Measurements from ENCODE around the gene PPME1.

PPME1 gene

DNA sequence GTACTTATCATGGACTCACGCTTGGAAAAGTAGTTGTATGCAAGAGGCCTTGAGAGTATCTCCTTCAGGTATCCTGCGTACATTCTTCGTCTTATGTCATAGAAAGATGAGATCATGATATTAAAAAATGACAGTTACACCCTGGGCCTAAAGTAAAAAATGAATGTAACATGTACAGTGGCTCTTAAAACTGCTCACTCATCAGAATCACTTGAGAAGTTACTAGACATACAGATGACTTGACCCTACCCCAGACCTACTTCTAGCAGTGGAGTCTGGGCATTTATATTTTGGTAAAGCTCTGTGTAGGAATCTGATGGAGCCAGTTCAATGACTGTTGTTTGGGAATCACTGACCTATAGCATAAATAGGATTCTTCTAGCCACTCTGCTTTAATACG lies 54.5 kb downstream of the PPME1 start:
- DNase-seq (ENCODE audit: low read depth in 3 of 3, low spot score in 1 of 3), result no peak

DNA sequence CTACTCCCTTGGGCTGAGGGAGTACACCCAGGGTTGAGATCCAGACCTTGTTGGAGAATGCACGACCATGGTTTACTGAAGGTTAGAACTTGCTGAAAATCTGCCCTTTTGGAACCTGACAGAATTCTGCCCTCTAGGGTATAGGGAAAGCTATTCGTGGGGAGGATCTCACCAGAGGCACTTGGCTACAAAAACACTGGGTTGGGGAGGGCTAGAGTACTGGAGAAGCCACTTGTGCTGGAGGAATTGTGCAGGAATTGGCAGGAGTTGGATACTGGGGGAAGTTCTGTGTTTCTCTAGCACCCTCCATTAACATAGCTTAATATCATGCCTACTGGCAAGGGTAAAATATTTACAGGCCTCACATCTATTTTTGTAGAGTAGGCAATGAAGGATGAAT lies 55.8 kb downstream of the PPME1 start:
- DNase-seq (ENCODE audit: low read depth in 3 of 3, low spot score in 1 of 3), result no peak

DNA sequence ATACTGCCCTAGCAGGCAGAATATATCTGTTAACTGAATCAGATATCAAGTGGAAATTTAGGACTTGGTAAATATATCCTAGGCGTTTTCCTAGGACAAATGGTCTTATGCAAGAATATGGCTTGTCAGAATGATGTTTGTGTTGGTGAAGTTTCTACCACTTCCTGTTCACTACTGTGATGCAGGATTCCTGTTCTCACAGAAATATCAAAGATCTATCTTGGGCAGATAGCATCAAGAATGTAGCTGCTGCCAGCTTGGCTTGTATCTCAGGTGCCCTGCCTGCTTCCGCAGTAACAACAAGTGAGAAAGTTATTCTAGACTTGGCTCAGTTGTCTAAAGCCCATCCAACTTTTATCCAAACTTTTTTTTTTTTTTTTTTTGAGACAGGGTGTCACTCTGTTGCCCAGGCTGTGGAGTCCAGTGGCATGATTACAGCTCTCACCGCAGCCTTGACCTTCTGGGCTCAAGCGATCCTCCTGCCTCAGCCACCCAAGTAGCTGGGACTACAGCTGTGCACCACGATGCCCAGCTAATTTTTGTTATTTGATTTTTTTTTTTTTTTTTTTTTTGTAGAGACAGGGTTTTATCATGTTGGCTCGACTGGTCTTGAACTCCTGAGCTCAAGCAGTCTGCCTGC lies 61.3 kb downstream of the PPME1 start:
- no peak for DNase-seq (ENCODE audit: low read depth in 3 of 3, low spot score in 1 of 3)

DNA sequence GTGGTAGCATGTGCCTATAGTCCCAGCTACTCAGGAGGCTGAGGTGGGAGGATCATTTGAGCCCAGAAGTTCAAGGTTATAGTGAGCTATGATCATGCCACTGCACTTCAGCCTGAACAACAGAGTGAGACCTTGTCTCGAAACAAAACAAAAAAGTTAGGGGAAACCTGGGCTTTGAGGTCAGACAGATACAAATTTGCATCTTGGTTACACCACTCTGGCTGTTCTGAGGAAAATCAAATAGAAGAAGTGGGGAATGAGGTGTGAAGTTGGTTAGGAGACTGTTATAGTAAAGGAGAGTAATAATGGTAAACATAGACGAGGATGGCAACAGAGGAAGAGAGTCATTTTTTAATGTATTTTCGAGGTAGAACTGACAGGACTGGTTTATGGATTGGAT lies 62.6 kb downstream of the PPME1 start:
- DNase-seq (ENCODE audit: low read depth in 3 of 3, low spot score in 1 of 3), result no peak

DNA sequence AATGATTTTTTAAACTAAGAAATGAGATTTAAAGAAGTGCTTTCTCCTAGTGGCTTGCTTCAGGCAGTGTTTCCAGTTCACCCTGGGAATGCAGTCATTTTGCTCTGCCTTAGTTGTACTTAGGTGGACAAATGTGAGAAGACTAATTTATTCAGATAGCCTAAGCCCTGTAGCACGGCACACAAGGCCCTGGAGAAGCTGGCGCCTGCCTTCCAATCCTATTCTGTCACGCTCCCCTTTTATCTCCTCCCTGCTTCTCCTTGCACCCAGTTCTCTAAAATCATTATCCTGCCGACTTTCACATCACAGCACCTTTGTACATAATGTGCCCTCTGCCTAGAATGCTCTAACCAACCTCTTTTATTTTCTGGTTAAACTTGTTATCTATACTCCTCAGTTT lies 64.0 kb downstream of the PPME1 start:
- DNase-seq (ENCODE audit: low read depth in 3 of 3, low spot score in 1 of 3), result no peak

DNA sequence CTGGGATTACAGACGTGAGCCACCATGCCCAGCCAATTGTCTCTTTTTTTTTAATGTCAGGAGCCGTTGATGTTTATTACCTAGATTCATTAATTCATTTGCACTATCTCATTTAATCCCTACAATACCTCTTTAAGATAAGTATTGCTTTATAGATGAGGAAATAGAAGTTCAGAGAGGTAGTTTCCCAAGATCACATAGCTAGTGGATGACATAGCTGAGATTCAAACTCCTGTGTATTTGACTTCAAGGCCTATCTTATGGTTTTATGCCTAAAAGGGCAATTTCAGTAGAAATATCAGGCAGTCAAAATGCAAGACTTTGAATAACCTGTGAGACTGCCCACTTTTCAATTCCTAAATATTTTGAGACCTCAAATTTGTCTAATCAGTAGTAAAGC lies 66.5 kb downstream of the PPME1 start:
- DNase-seq (ENCODE audit: low read depth in 3 of 3, low spot score in 1 of 3), result no peak

DNA sequence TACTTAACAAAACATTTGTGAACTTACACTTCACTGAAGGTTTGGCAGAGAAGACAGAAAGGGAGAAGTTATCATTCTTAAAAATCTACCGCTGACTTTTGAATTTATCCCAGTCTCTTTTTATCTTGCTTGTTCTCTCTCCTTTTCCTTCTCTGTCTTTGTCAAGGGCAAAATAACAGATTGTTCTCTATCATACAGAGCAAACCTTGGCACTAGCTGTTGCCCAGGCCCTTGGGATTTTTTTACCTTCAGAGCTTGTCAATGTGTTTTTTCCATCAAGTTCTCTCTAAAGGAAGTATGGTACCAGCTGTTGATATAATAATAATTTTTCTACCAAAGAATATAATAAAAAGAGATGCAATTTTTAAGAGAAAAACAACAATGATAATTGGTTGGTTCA lies 67.2 kb downstream of the PPME1 start:
- no peak for DNase-seq (ENCODE audit: low read depth in 3 of 3, low spot score in 1 of 3)

DNA sequence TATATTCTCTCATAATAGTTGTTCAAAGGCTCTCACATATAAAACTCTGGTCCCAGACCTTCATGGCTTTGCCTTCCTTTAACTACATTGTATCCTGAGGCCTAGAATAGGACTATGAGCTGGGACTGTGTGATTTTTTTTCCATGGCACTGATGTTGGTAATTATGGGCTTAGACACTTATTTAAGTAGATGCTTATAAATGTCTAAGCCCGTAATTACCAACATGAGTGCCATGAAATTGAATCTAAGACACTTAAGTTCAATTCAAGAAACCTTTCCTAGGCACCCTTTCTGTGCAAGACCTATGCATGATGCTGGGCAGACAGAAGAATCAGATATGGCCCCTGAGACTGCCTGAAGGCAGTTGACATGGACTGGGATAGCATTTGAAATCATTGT lies 77.4 kb downstream of the PPME1 start:
- no peak for DNase-seq (ENCODE audit: low read depth in 3 of 3, low spot score in 1 of 3)

DNA sequence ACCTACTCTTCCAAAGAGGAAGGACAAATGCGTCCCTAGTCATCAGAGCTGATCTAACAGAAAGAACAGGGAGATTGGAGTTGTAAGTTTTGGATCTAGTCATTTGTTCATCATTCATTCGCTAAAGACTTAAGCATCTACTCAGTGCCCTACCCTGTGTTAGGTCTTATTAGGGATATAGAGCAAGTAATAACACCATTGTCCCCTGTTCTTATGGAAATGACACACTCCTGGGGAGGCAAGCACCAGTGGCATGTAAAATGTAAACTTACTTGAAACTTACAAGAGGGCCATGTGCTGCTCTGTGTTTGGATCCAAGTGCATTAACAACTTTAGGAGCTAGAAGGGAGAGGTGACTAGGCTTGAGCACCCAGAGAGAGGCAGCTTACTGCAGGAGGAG lies 78.4 kb downstream of the PPME1 start:
- DNase-seq (ENCODE audit: low read depth in 3 of 3, low spot score in 1 of 3), result no peak

DNA sequence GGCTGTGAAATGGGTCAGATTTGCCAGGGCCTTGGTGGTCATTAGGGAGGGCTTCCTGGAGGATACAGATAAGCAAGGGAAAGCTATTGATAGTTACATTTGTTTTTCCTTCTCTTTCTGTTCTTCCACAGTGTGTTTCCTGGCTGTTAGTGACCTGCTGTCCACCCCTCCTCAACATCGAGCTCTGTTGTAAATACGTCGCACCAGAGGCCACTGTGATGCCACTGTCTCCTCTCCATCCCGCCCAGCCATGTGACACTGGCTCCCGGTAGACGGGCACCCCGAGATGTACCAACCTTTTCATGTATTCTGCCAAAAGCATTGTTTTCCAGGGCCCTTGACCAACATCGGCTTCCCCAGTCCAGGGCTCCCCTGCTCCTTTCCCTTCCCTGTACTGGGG lies 82.3 kb downstream of the PPME1 start:
- DNase-seq (ENCODE audit: low read depth in 3 of 3, low spot score in 1 of 3), result no peak

DNA sequence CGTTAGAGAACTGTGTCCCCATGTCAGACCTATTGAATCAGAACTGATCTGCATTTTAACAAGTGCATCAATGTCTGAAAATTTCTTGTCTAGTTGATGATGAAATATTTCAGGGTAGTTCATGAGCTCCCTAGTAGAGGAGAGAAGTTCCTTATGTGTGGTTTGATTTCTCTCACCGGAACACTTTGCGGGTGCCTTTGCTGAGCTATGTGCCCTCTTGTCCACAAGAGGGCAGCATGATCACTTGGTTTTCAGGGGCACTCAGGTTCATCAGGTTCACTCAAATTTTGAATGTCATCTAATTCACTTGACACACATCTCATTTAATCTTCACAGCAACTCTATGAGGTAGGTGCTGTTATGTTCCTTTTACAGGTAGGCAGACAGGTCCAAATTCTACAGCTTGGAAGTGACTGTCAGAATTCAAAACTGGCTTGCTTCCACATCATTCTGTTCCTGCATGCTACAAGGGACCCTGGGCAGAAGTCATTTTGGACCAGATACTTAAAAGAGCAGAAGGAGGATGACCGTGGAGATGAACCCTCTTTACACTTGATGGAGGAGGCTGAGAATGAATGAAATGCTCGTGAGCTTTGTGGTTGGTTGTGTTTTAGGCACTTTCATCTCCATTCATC lies 84.8 kb downstream of the PPME1 start:
- peak in 2 of 3 donors; percentile 20 to 24 for DNase-seq (ENCODE audit: low read depth in 3 of 3, low spot score in 1 of 3)

DNA sequence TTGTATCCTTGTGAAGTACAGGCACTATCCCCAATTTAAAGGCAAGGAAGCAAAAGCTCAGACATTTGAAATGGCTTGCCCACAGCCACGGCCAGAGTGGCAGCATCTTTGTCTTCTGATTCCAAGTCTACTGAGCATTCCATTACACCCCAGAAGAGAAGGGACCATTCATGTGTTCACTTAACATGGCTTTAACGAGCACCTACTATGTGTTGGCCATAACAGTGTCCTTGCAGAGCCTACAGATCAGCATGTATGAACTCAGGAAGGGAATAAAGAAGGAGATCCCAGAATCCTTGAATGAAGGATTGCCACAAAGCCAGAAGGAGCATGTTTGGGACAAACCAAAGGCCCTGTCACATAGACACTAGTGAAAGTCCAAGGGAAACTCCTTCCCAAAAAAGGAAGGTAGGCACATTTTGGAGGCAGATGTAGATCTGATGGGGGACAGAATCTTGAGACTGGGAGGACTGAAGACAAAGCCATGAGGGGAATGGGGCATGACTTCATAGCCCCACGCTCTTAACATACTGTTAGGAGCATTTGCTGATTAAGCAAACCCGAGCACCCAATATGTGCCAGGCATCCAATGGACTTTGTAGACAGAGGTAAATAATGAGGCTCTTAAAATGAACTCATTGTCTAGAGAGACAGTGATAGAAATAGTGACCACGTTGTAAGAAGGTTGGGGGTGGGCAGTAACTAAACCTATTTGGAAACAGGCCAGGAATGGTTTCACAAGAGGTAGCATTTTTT lies 85.5 kb downstream of the PPME1 start:
- no peak for DNase-seq (ENCODE audit: low read depth in 3 of 3, low spot score in 1 of 3)

DNA sequence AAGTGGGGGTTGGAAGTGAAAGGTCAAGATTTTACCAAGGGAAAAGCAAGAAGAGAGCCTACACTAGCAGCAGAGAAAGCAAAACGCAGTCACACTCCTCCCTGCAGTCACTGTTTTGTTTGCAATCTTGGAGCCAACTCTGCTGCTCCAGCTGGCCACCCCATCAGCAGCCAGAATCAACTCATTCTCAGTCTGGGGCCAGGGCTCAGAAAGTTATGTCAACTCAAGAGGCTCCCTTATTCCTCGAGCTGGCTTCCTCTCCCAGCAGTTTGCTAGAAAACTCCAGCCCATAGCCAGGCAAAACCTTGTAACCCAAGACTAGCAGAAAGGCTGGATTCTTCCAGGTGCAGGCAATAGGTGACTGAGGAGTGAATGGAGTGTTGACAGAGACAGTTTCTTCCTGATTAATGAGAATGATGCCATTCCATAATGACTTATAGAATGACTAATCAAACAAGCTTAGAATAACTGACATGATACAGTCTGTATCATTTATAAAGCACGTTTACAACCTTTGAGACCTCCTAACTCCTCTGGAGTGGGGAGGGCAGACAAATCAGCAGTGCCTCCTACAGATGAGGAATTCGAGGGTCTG lies 87.0 kb downstream of the PPME1 start:
- no peak for DNase-seq (ENCODE audit: low read depth in 3 of 3, low spot score in 1 of 3)

DNA sequence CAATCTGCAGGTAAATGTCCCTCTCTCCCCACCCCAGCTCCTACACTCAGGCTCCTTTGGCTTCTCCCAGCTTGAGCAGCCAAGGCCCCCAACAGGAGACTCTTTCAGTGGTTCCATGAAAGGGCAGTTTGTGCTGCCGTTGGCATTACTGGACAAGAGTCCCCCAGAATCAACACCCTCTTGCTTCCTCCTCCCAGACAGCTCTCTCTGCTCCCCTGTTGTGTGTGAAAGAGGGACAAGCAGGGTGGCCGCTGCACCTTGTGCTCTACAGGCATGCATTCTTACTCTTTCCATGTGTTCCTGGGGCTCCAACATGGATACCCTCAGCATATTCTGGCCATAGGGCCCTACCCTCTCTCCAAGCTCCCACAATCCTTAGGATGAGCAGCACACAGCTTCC lies 91.6 kb downstream of the PPME1 start:
- no peak for DNase-seq (ENCODE audit: low read depth in 3 of 3, low spot score in 1 of 3)

DNA sequence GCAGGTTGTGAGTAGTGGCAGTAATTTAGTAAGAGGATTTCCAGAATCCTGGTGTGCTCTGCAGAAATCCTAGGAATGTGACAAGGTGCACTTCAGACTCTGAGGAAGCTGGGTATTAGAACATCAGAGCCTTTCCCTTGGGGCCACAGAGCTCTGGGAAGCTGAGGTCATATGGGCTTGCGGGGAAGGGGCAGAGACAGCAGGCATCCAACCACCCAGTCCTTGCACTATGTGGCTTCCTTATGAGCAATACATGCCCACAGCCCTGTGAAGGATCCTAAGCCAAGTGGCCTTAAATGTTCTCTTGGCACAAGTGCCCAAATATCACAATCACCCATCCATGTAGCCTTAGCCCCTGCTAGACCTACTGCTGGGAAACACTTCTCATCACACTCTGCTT lies 94.2 kb downstream of the PPME1 start:
- no peak for DNase-seq (ENCODE audit: low read depth in 3 of 3, low spot score in 1 of 3)

DNA sequence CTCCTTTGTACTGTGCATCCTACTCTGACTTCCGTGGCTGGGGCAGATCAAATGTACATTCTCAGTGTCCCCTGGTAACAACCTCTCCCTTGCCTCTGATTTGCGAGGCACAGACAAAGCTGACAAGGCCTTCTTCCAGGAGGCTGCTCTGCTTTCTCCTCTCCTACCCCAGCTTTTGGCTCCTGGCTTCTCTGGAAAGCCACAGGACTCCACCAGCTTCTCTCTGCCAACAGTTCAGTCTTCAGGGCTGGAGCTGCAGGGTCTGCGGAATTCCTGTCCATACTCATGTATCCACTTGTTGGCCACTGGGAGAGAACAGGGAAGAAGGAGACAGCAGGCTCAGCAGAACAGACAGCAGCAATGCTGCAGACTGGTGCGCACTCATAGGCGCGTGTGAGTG lies 95.9 kb downstream of the PPME1 start:
- DNase-seq (ENCODE audit: low read depth in 3 of 3, low spot score in 1 of 3), result no peak

DNA sequence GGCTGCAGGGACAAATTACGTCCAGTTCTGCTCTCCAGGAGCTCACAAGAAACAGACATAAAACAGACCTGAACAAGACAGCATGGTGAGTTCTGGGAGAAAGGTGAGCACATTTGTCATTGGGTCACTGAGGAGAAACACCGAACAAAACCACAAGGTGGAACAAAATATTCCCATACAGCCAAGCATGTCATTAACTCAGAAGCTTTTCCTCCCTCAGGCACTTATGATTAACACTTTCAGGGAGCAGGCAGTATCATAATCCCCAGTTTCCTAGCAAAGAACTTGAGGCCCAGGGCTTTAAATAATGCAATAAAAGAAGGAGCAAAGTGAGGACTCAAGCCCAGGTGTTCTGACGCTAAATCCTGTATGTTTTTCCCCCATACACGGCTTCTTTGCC lies 97.4 kb downstream of the PPME1 start:
- no peak for DNase-seq (ENCODE audit: low read depth in 3 of 3, low spot score in 1 of 3)

DNA sequence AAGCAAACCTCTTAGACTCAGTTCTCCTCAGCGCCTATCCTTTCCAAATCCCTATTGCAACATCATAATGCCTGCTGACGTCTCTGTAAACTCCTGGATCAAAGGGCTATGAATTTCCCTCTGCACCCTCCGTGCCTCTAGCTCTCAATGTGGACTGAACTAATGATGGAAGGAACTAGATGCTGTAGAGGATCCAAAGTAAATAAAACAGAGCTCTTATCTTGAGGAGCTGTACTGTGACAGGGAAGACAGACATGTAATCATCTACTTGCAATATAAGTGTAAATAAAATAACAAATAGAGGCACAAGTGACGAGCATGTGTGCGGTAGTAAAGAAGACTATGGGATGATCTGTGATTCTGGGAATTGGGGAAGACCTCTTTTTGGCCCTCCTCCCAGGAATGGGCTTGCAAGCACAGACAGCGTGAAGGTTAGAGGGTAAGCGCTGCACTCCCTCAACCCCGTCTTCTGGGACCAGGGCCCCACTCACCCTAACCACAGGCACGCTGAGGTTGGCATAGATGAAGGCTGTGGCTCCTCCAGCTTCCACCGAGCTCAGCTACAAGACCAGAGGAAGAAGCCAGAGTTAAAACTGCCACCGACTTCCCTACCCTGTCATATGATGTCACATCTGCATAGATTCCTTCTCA lies 98.2 kb downstream of the PPME1 start:
- DNase-seq (ENCODE audit: low read depth in 3 of 3, low spot score in 1 of 3), result no peak

DNA sequence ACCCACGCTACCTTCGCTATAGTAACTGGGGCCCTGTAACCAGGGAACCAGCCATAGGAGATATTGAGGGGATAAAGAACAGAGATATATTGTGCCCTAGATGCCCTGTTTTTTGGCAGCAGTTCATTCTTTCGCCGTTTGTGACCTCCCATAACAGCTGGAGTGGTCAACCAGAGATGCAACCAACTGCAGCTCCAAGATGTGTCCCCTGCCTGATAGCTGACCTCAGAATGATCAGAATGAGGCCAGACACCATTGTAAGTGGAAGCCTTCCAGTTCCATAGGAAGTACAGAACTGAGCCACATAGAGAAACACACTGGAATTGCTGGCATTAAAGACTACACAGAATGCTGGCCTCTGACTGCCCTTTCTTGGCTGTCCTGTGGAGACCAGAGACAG lies 101.2 kb downstream of the PPME1 start:
- DNase-seq (ENCODE audit: low read depth in 3 of 3, low spot score in 1 of 3), result no peak

DNA sequence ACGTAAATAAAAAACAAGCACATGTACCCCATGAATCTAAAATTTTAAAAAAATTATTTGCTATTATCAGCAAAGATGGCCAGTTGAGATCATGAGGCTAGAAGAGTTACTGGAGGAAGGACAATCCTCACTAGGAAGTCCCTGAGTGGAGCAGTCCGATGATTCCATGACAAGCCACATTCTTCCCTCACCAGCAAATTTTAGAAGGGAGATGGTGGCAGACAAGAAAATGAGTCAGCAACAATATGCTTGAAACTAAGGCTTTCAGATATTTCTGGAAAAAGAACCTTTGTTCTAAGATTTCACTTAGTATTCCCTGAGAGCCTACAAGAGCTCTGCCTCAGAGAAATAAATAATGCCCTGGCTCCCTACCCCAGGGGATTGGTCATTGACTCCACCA lies 105.5 kb downstream of the PPME1 start:
- no peak for DNase-seq (ENCODE audit: low read depth in 3 of 3, low spot score in 1 of 3)

DNA sequence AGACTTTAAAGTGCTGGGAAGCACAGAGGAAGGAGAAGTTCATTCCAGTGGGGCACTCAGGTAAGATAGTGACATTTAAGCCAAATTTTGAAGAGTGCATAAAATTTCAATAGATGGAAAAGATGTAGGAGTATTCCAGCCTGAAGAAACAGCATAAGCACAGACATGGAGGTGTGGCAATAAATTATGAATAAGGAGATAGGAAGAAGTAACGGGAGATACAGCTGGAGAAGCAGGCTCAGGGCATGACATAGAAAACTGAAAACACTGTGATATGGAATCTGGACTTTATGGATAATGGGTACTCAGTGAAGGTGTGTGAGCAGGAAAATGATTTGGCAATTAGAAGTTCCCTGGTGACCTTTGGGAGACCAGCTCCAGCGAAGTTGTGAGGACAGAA lies 107.0 kb downstream of the PPME1 start:
- no peak for DNase-seq (ENCODE audit: low read depth in 3 of 3, low spot score in 1 of 3)

DNA sequence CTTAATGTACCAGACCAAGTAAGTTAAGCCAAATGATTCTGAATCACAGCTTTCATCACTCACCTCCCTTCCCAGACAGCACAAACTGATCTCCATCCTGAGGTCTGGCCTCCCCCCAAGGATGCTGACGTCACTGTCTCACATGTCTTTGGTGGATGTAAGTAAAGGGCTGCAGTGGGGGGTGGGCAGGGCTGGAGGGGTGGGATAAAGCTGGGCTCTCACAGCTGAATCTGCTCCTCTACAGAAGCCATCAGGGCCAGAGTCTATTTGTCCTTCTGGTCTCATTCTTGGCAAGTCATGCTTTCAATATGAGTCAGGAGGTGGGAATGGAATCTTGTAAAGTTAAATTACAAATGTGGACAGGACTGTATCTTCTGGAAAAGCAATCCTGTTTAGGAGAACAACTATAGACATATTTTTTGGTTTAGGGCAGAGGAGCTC lies 107.7 kb downstream of the PPME1 start:
- DNase-seq (ENCODE audit: low read depth in 3 of 3, low spot score in 1 of 3), result no peak
